ENCODE data around the gene CACNB4.

GRCh38 chr2:151881342-151881741 lies 217.5 kb downstream of the CACNB4 start:
- TF ChIP-seq CTCF (IDR thresholded peaks at IDR 0.05), result no peak
- no peak for TF ChIP-seq POLR2A (IDR thresholded peaks at IDR 0.05)
